Measurements from ENCODE around the gene PEX5.
"Not testable (repeated sequence)": the region's sequence is repeated elsewhere in the genome, so short reads cannot be mapped to it uniquely, and the experiment has no call there.

The PEX5 gene

DNA sequence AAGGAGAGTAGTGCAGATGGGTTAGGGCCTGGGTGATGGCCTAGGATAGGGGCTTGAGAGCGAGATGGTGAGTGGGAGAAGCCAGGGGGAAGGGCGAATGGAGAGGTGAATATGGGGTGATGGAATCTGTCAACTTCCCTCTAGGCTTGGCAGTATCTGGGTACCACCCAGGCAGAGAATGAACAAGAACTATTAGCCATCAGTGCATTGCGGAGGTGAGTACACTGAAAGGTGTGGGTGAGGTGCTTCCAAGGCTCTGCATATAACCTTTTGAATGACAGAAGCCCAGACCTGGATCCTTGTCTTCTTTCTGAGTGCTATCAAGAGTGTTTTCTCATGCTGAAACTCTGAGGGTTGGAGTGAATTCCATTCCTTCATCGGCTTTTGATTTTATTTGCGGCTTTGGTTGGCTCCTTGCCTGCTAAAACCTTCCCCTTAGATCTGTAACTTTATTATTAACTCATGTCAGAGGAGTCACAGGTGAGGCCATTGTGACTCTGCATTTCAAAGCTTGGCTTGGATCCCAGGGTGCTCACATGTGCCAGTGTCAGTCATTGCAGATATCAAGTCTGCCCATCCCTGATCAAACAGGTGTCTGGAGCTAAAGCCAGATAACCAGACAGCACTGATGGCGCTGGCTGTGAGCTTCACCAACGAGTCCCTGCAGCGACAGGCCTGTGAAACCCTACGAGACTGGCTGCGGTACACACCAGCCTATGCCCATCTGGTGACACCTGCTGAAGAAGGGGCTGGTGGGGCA lies 18.6 kb downstream of the PEX5 start:
- DNase-seq, result no peak
- intact Hi-C loops (cut with DNase I), result no loop called here

GRCh38 chr12:7209958-7210357 lies 20.5 kb downstream of the PEX5 start:
- DNase-seq, result no peak
- intact Hi-C loops (cut with DNase I), result no loop called here

- DNase-seq, result no peak
- intact Hi-C loops (cut with DNase I), result no loop called here
Observed at GRCh38 chr12:7210642-7211151, 21.2 kb downstream of the PEX5 start.

DNA sequence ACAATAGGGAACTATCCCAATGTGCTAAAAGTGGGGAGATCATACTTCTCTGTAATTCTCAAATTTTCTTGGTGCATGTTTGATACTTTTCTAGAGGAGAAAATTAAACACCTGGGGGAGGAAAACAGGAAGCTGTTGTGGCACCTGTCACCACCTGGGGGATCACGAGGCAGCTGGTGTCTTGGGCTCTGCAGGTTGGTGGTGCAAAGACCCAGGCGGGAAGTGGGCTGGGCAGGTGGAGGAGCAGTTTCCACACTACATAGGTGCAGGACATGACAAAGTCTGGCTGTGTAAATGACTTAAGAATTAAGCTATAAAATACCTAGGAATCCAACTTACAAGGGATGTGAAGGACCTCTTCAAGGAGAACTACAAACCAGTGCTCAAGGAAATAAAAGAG lies 23.2 kb downstream of the PEX5 start:
- intact Hi-C loops (cut with DNase I), result no loop called here
- DNase-seq, result no peak

- not testable (repeated sequence) for DNase-seq
Observed at GRCh38 chr12:7213745-7214144, 24.3 kb downstream of the PEX5 start.

DNA sequence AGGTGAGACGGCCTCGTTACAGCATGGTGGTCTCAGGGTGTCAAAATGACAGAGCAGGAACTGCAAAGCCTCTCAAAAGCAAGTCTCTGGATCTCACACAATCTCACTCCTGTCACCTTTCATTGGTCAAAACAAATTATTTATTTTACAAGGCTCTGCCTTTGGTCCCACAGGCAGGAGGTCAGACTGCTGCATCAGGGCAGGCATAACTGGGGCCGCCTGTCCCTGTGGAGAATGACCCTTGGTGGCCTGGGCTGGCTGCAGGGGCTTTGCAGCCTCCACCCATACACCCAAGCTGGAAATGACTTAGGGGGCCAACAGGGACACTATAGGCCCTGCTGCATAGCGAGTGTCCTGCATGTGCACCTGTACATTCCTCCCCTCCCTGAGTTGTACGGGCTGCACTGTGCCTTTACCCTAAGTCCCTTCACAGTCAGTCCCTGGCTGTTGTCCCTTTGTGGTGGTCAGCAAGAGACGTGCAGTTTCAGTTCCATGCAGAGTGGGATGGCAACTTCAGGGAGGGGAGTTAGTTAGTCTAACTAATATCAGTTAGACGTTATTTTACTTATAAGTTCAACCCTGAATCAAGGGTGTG lies 28.1 kb downstream of the PEX5 start:
- DNase-seq, result no peak
- intact Hi-C loops (cut with DNase I), result loop anchor here (2.0 kb wide), 1 partner anchor 243 kb away; no protein-coding TSS in a partner anchor

More at GRCh38 chr12:7213745-7214144, 24.3 kb downstream of the PEX5 start:
- intact Hi-C loops (cut with DNase I), result not testable (repeated sequence)

- peak in 8 of 10 donors; percentile 40 to 90 (median 70) for DNase-seq
- intact Hi-C loops (cut with DNase I), result loop anchor here (1.0 to 2.0 kb wide), 2 partner anchors 241 to 419 kb away; no protein-coding TSS in a partner anchor
Observed at GRCh38 chr12:7219599-7220243, 30.2 kb downstream of the PEX5 start.

- intact Hi-C loops (cut with DNase I), result no loop called here
- no peak for DNase-seq
Observed at GRCh38 chr12:7221486-7221885, 32.0 kb downstream of the PEX5 start.

- DNase-seq, result no peak
- intact Hi-C loops (cut with DNase I), result no loop called here
Observed at GRCh38 chr12:7229741-7230140, 40.3 kb downstream of the PEX5 start.

DNA sequence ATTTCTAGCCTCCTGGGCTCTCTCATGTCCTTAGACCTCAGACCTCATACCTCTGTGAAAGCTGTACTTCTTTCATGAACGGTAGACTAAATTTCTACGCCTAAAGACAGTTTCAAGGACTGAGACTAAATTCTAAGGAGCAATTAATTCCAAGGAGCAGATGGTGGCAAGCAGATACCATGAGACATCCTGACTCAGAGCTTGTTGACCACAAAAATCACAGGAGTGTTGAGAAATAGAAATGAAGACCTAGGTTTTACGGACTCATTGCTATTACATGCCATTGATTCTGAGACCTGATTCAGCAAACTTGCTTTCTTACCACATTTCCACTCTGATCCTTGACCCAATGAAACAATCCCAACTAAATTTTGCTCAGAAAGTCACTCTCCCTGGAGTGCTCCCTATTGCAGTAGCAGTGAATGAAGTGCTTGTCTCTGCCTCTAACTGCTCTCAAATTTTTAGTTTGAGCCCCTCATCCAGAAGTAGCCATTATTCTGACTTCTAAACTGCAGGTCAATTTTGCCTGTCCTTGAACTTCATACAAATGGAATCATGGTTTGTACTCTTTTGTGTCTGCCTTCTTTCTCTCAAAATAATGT lies 52.0 kb downstream of the PEX5 start:
- intact Hi-C loops (cut with DNase I), result no loop called here
- no peak for DNase-seq

DNA sequence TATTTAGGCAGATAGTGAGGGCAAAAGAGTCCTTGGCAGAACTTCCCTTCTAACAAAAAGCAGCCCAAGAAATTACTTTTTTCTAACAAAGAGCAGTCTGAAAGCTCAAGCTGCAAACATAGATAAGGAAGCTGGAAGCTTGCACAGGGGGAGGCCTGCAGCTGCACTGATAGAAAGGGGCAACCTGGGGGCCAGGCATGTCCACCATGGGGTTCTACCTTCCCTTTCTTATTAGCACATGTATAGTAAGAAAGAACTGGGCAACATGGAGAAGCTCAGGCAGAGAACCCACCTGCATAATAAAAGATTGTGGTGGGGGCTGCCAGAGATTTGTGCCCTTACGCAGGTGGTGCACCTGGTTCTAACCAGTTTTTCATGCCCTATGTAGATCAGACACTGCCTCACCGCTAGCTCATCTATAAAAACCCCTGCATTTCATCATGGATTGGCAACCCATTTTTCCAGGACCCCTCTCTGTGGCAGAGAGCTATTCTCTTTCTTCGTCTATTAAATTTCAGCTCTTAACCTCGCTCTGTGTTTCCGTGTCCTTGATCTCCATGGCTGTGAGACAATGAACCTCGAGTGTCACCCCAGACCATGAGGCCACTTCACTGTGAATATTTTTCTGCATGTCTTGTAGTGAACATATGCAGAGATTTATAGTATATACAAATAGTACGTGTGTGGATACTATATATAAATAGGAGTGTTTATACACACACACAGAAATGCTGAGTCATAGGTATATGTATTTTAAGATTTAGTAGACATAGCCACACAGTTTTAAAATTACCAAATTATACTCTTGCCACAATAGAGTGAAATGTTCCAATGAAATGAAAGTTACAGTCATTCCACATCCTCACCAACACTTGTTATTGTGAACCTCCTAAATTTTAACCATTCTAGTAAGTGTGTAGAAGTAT lies 53.0 kb downstream of the PEX5 start:
- intact Hi-C loops (cut with DNase I), result no loop called here
- DNase-seq, result no peak

DNA sequence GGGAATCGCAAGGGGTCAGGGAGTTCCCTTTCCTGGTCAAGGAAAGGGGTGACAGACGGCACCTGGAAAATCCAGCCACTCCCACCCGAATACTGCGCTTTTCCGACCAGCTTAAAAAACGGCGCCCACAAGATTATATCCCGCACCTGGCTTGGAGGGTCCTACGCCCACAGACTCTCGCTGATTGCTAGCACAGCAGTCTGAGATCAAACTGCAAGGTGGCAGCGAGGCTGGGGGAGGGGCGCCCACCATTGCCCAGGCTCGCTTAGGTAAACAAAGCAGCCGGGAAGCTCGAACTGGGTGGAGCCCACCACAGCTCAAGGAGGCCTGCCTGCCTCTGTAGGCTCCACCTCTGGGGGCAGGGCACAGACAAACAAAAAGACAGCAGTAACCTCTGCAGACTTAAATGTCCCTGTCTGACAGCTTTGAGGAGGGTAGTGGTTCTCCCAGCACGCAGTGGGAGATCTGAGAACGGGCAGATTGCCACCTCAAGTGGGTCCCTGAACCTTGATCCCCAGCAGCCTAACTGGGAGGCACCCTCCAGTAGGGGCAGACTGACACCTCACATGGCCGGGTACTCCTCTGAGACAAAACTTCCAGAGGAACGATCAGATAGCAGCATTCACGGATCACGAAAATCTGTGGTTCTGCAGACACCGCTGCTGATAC lies 62.0 kb downstream of the PEX5 start:
- DNase-seq; intact Hi-C loops (cut with DNase I): not testable (repeated sequence)

- intact Hi-C loops (cut with DNase I), result no loop called here
- no peak for DNase-seq
Observed at GRCh38 chr12:7259060-7259459, 69.6 kb downstream of the PEX5 start.

Measured in posterior cingulate gyrus (tissue), 11 donors.